AG04449 (cell line): Measurements from ENCODE around the gene TMEM72.

ENCODE experiments used
- CTCF ChIA-PET: fragments of 350-600 bp; formaldehyde crosslinking; extraction: SDS; loops from one replicate; lab custom pipeline; 2021; ENCODE audit warnings: antibody characterized with exemption; lab: Yijun Ruan, JAX
- POLR2A ChIA-PET: fragments of 400-600, 350-600 bp; formaldehyde crosslinking; extraction: SDS; loops from one replicate; lab custom pipeline; 2020; ENCODE audit warnings: antibody characterized with exemption, inconsistent platforms; lab: Yijun Ruan, JAX
- DNase-seq: peaks from one replicate; pipeline ENCODE4 v3.0.0-alpha.2; 2010; ENCODE audit warnings: low read depth, low spot score
- H3K4me3 ChIP-seq: 2 replicates; pipeline ENCODE4 v1.5.1; 2011; ENCODE audit warnings: low read depth, mild to moderate bottlenecking, control low read depth, low read length
- TF ChIP-seq, protein P1 (sequence below): IDR thresholded peaks from one replicate; pipeline ENCODE4 v1.5.1; 2011; ENCODE audit warnings: mild to moderate bottlenecking, moderate library complexity, low read length, control low read depth, inconsistent platforms; ENCODE audit not compliant: insufficient read depth; ENCODE audit errors: missing control alignments

The TMEM72 gene

GRCh38 chr10:44982496-44982895 is 71.4 kb downstream of the TMEM72 start:
- CTCF ChIA-PET, result interaction anchor here (1.4 to 2.9 kb wide), 2 partner anchors 11 to 50 kb away, joined by 5 to 13 read pairs; no protein-coding TSS in a partner anchor
- TF ChIP-seq, protein P1, sequence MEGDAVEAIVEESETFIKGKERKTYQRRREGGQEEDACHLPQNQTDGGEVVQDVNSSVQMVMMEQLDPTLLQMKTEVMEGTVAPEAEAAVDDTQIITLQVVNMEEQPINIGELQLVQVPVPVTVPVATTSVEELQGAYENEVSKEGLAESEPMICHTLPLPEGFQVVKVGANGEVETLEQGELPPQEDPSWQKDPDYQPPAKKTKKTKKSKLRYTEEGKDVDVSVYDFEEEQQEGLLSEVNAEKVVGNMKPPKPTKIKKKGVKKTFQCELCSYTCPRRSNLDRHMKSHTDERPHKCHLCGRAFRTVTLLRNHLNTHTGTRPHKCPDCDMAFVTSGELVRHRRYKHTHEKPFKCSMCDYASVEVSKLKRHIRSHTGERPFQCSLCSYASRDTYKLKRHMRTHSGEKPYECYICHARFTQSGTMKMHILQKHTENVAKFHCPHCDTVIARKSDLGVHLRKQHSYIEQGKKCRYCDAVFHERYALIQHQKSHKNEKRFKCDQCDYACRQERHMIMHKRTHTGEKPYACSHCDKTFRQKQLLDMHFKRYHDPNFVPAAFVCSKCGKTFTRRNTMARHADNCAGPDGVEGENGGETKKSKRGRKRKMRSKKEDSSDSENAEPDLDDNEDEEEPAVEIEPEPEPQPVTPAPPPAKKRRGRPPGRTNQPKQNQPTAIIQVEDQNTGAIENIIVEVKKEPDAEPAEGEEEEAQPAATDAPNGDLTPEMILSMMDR, result no peak
- no peak overlapping the region for H3K4me3 ChIP-seq
- no peak for DNase-seq
- POLR2A ChIA-PET, result interaction anchor here (2.3 kb wide), 1 partner anchor 19 kb away, joined by 9 read pairs; no protein-coding TSS in a partner anchor

GRCh38 chr10:44983066-44983894 is 72.1 kb downstream of the TMEM72 start:
- TF ChIP-seq, protein P1, result no peak
- no peak overlapping the region for H3K4me3 ChIP-seq
- CTCF ChIA-PET, result interaction anchor here (1.4 kb wide), 1 partner anchor 11 kb away, joined by 5 read pairs; no protein-coding TSS in a partner anchor
- no peak for DNase-seq
- POLR2A ChIA-PET, result interaction anchor here (2.3 kb wide), 1 partner anchor 18 kb away, joined by 9 read pairs; no protein-coding TSS in a partner anchor

GRCh38 chr10:44983895-44984278 is 72.8 kb downstream of the TMEM72 start:
- ChIA-PET CTCF (interaction anchor here (1.8 kb wide), 1 partner anchor 51 kb away, joined by 6 read pairs; no protein-coding TSS in a partner anchor), POLR2A (no interaction called here)
- no peak overlapping the region for H3K4me3 ChIP-seq
- TF ChIP-seq, protein P1, result no peak
- no peak for DNase-seq

- DNase-seq, result no peak
- TF ChIP-seq, protein P1, result no peak
- H3K4me3 ChIP-seq, result no peak overlapping the region
- ChIA-PET CTCF (interaction anchor here (1.8 kb wide), 1 partner anchor 52 kb away, joined by 6 read pairs; no protein-coding TSS in a partner anchor), POLR2A (no interaction called here)
Measured at GRCh38 chr10:44984671-44985101, 73.5 kb downstream of the TMEM72 start.

- POLR2A ChIA-PET, result no interaction called here
- H3K4me3 ChIP-seq, result no peak overlapping the region
- CTCF ChIA-PET, result interaction anchor here (1.8 kb wide), 1 partner anchor 52 kb away, joined by 6 read pairs; no protein-coding TSS in a partner anchor
- TF ChIP-seq, protein P1, result no peak
- no peak for DNase-seq
Measured at GRCh38 chr10:44985175-44985681, 74.1 kb downstream of the TMEM72 start.

GRCh38 chr10:44986179-44986578 is 75.0 kb downstream of the TMEM72 start:
- H3K4me3 ChIP-seq, result no peak overlapping the region
- POLR2A ChIA-PET, result no interaction called here
- CTCF ChIA-PET, result interaction anchor here (0.7 to 1.5 kb wide), 4 partner anchors 11 to 55 kb away, joined by 3 to 6 read pairs (median 4); no protein-coding TSS in a partner anchor
- TF ChIP-seq, protein P1, result no peak
- no peak for DNase-seq
